HG03135 (cell line): Measurements from ENCODE around the gene NCAM1.

ENCODE experiments used
- ATAC-seq: cut with Tn5 transposase; IDR thresholded peaks from one replicate; pipeline ENCODE4 v1.9.1; 2021; ENCODE audit warnings: mild to moderate bottlenecking, moderate library complexity; ENCODE audit not compliant: unreplicated experiment

NCAM1 gene

GRCh38 chr11:113162592-113162962 is 201.4 kb downstream of the NCAM1 start:
- ATAC-seq, result no peak

DNA sequence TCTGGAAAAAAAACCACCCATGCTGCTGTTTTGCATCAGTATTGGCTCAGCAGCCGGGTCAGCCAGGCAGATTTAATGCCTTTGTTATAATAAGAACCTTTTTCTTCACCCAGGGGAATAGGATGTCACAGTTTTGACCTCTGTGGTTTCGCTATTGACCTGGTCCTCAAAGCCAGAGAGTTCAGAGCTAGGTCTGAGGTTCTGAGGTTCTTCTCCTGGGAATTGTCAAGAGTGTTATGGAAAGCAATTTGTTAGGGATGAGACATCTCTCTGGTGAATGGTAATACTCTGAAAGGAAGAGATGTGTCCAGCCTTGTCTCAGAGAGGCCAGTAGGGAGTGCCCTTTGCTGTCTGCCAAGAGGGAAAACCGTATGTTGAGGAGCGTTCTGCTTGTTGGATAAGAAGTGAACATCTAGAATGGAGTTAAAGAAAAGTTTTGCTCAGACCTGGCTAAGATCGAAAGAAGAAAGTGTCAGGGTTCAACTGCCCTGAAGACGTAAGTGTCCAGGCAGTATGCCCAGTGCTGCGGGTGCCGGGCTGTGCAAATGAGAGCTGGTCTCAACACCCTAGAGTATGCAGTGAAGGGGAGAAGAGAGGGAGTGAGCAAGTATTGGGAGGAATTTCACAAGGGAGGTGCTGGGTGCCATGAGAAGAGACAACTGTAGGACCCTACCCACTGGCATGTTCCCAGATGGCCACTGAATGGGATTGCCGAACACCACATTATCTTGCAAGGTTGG is 202.2 kb downstream of the NCAM1 start:
- no peak for ATAC-seq

GRCh38 chr11:113166280-113166679 is 205.1 kb downstream of the NCAM1 start:
- ATAC-seq, result no peak

GRCh38 chr11:113167599-113167998 is 206.4 kb downstream of the NCAM1 start:
- no peak for ATAC-seq

GRCh38 chr11:113168354-113169342 is 207.4 kb downstream of the NCAM1 start:
- ATAC-seq, result no peak

DNA sequence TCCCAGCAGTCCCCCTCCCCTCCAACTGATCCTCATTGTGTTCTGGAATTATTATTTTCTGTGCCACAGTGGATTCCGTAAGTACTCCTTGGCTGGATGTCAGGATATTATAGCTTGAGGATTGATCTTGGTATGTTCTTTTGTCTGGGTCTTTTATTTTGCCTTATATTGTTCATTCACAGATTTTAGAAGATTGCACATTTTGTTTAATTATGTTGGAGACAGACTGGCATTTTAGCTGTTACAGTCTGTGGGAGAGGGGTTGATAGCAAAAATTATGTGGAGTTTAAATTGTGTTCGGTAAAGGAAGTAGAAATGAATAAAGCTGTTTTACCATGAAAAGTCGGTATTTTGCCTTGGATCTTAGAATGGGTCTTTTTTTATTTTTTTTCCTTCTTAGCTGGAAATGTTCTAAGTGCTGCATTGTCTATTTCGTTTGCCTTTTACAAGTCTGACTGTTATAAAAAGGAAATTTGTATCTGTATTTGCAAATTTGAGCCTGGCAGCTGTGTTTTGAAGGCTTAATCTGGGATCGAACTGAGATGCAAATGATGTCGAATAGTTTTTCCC is 211.2 kb downstream of the NCAM1 start:
- ATAC-seq, result no peak

- ATAC-seq, result no peak
Measured at GRCh38 chr11:113173126-113173525, 211.9 kb downstream of the NCAM1 start.

DNA sequence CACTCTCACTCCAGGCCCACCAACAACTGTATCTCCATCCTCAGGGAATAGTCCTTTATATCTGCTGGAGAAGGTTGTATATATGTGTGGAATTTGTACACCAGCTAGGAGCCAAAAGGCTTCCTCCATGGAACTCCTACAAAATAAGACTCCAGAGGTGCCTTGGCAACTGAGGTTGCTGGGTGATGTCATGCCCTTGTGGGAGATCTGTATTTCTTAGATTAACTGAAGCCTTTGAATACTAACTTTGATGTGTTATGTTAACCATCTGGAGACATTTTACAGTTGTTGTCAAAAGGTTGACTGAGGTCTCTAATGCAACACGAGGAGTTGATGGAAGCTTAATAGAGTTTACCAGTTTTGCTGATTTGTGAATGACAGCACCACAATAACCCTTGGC is 213.7 kb downstream of the NCAM1 start:
- ATAC-seq, result no peak

GRCh38 chr11:113176599-113177360 is 215.6 kb downstream of the NCAM1 start:
- no peak for ATAC-seq

DNA sequence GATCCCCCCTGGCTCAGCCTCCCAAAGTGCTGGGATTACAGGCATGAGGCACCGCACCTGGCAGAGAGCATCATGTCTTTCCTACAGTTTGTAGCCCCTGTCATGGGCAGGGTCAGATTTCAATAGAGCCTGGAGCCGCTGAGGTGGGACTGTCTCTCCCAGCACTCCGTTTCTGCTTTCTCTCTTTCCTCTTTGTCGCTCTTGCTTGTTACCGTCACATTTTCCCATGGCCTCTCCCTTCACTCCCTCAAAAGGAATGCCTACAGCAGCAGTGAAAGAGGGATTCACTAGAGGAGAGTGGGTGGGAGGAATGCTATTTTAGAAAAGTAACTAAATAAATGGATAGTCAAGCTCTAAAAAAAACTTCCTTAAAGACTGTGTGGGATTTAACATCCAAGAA is 216.5 kb downstream of the NCAM1 start:
- no peak for ATAC-seq

DNA sequence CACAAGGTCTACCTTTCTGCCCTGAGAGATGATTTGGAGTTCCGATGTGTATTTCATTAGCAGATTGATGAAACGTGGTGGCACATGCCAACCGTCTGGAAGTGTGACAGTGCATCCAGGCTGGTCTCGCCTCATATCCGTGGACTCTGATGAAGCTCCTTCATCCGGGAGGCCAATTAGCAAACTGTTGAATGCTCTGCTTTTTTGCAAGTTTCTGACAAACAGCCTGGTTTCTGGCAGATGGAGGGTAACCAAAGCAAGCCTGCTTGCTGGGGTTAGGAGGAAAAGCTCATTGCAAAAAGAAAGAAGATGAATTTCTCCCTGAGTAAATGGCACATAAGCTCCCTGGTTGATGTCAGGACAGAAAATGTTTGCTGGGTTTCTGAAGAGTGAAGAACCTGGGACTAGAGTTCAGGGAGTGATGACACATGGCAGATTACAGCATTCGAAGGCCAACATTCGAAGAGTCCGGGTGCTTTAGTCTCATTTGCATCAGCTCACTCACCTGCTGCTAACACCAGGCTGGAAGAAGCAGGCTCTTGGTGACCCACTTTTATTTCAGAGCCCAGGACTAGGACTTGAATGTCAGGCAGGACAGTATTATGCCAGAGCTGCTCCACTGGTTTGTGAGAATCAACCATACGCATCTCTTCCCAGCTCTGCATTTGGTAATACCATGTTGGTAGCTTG is 217.3 kb downstream of the NCAM1 start:
- ATAC-seq, result no peak

GRCh38 chr11:113179181-113179704 is 218.0 kb downstream of the NCAM1 start:
- ATAC-seq, result no peak

DNA sequence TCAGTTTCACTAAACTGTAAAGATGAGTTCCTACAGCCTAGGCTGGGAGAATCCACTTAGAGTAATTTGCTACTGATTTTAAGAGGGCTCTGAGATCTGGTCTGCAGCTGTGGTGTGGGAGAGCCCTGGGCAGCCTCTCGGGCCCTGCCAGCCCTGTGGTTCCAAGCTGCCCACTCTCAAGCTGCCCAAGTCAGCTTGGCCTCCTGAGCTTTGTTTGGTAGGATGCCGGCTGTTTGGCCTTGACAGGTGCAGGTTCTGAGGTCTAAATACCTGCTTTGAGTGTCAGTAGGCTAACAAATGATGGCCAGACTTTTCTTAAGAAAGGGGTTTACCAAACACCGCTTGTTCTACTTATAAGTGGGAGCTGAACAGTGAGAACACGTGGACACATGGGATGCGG is 219.9 kb downstream of the NCAM1 start:
- no peak for ATAC-seq

DNA sequence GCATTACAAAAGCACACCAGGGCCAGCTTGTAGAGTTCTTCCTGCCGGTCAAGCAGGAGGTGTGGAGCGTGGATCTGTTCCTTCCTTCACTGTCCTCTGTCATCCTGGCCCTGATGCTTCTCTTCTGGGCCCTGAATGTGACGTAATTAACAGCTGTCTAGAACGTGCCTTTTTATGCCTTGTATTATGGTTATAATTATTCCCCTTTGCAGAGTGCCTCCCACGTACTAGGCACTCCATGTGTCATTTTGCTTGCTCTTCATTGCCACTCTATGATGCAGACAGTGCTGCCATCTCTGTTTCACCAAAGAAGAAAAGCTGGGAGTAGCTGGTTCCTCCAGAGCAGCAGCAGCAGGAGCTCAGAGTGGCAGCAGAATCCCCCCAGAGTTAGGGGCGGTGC is 221.1 kb downstream of the NCAM1 start:
- no peak for ATAC-seq

DNA sequence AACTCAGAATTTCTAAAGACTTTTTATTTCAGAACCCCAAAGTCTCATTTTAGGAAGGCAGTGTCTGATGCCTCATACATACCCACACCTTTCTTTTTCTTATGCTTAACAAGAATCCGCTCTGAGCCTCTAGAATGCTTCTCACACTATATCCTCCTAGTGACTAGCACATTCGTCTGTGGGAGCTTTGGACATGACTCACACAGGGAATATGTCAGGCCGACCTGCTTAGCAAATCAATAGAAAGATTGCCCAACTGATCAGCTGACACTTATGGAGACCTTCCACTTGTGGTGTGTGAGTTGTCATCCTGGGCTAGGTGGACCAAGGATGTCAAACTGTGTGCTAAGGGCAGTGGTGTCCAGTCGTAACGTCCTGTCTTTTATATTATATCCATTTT is 223.3 kb downstream of the NCAM1 start:
- ATAC-seq, result no peak

GRCh38 chr11:113188371-113188834 is 227.2 kb downstream of the NCAM1 start:
- ATAC-seq, result no peak

DNA sequence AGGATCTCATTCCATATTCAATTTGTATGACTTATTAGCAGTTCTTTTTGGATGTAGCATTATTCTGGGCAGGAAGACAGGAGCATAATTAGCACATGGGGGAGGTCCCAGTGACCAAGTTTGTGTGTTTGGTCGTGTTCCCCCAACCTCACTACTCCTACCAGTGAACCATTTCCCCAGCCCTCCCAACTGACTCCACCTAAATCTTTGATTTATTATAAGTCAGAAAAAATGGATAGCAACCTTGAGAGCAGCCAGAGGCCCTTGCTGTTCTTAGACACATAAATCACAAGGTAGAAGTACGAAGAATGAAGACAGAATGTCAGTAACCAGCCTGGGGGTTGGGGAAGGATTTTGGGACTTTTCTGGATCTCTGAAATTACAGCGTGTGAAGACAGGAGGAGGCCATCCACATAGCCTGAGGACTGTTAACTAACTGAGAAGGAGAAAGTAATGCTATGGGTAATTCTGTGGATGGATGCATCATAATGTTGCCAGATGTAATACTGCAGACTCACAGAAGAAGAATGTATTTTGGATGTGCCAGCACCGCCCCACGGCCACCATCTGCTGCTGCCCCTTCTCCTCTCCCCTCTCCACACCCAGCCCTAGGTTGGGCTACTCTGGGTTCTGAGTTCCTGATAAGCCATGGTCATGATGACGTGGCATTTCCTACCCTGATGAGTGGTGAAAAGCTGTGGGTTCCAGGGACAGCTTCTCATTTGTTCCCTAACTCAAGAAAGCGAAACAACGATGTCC is 228.9 kb downstream of the NCAM1 start:
- no peak for ATAC-seq

DNA sequence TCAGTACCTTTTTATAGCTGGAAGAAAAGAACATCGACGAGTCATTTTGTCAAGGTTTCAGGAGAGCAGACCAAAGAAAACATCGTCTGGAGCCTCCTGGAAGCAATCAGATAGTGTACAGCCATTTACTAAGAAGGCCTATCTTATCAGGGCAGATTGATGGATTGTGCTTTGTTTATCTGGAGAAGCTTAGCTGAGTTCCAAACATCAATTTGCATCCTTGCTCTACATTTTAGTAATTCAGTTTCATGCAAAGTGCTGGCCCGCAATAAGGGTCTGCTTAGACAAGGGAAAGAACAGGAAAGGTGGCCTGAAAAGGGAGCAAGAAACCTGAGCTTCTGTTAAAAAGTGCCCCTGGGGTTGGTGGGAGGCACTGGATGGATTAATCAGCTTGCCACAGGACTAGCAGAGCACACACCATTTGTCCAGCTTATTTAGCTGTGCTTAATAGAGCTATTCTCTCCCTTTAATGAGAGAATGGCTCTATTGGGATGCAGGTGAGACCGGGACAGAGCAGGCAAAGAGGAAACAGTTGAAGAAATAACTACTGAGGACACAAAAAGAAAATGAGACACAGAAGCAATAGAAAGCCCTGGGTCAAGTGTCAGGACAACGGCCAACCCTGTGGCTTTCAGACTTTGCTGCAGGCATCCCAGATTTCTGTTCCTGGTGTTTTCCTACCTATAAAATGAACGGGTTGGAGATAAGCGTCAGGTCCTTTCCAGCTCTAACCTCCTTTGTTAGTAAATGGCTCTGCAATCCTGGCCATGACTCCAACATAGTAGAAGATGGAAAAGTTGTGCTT is 231.1 kb downstream of the NCAM1 start:
- ATAC-seq, result no peak
